ENCODE results near the gene EIF4B.
"Not testable (repeated sequence)": the region's sequence is repeated elsewhere in the genome, so short reads cannot be mapped to it uniquely, and the experiment has no call there.

Gene EIF4B

GRCh38 chr12:53005986-53006809 lies at the start of gene EIF4B:
EIF4B (plus strand) TSS chr12:53006456; CDS start chr12:53006484, 28 bp downstream.
- peak; percentile 100 for DNase-seq (ENCODE audit: low spot score)

- DNase-seq (ENCODE audit: low spot score): no peak
Measured at GRCh38 chr12:52956987-52957386, 49.3 kb upstream of the EIF4B start.

- DNase-seq (ENCODE audit: low spot score): no peak
Measured at GRCh38 chr12:52964556-52965336, 41.5 kb upstream of the EIF4B start.

- no peak for DNase-seq (ENCODE audit: low spot score)
Measured at GRCh38 chr12:52965337-52965731, 40.9 kb upstream of the EIF4B start.

GRCh38 chr12:52969166-52969795 lies 37.0 kb upstream of the EIF4B start:
- no peak for DNase-seq (ENCODE audit: low spot score)

- DNase-seq (ENCODE audit: low spot score): no peak
Measured at GRCh38 chr12:52969828-52970569, 36.3 kb upstream of the EIF4B start.

GRCh38 chr12:52971679-52972329 lies 34.5 kb upstream of the EIF4B start:
- DNase-seq (ENCODE audit: low spot score): no peak

- no peak for DNase-seq (ENCODE audit: low spot score)
Measured at GRCh38 chr12:52975204-52975603, 31.1 kb upstream of the EIF4B start.

- no peak for DNase-seq (ENCODE audit: low spot score)
Measured at GRCh38 chr12:52975820-52976573, 30.3 kb upstream of the EIF4B start.

- DNase-seq (ENCODE audit: low spot score): no peak
Measured at GRCh38 chr12:52976574-52977071, 29.6 kb upstream of the EIF4B start.

GRCh38 chr12:52977170-52977569 lies 29.1 kb upstream of the EIF4B start:
- DNase-seq (ENCODE audit: low spot score): no peak

- no peak for DNase-seq (ENCODE audit: low spot score)
Measured at GRCh38 chr12:52980096-52980649, 26.1 kb upstream of the EIF4B start.

- DNase-seq (ENCODE audit: low spot score): peak; percentile 94
Measured at GRCh38 chr12:52980650-52981423, 25.4 kb upstream of the EIF4B start.

GRCh38 chr12:52984136-52984535 lies 22.1 kb upstream of the EIF4B start:
- no peak for DNase-seq (ENCODE audit: low spot score)

GRCh38 chr12:52988898-52989297 lies 17.4 kb upstream of the EIF4B start:
- DNase-seq (ENCODE audit: low spot score): no peak

GRCh38 chr12:52990206-52990605 lies 16.1 kb upstream of the EIF4B start:
- no peak for DNase-seq (ENCODE audit: low spot score)

GRCh38 chr12:52992240-52992639 lies 14.0 kb upstream of the EIF4B start:
- not testable (repeated sequence) for DNase-seq (ENCODE audit: low spot score)

GRCh38 chr12:52992699-52993557 lies 13.3 kb upstream of the EIF4B start:
- DNase-seq (ENCODE audit: low spot score): no peak

- DNase-seq (ENCODE audit: low spot score): no peak
Measured at GRCh38 chr12:52993558-52993869, 12.7 kb upstream of the EIF4B start.

Data from Ammon's horn (tissue), 1 donor.